GM23338 (cell line): ENCODE results near the gene ZBTB46. TPM values are rescaled to one million over a fixed set of nuclear protein-coding genes. Genes with fewer than 3 reads are reported as not detected.

Source experiments
- ATAC-seq: fragments of 200-7000 bp; cut with Tn5 transposase; 3 replicates; pipeline ENCODE4 v1.9.1; 2020
- DNase-seq: peaks from one replicate; pipeline ENCODE4 v3.0.0-alpha.2; 2015; ENCODE audit warnings: low spot score
- H2AFZ ChIP-seq: fragments of 200-600 bp; sonication (generic); 2 replicates; pipeline ENCODE4 v1.8.0; 2016; ENCODE audit warnings: antibody characterized with exemption, mild to moderate bottlenecking, moderate library complexity
- H3F3A ChIP-seq: fragments of 200-600 bp; sonication (generic); replicated peaks from 2 replicates; pipeline ENCODE4 v1.8.0; 2017; ENCODE audit warnings: antibody characterized with exemption, mixed run types, low read depth
- H3K27ac ChIP-seq: fragments of 200-600 bp; sonication (generic); 2 replicates; pipeline ENCODE4 v1.6.1; 2016; ENCODE audit warnings: low read depth
- H3K27me3 ChIP-seq: fragments of 200-600 bp; sonication (generic); 2 replicates; pipeline ENCODE4 v1.8.0; 2016; ENCODE audit warnings: mild to moderate bottlenecking, mixed run types, moderate library complexity; ENCODE audit not compliant: insufficient read depth
- H3K36me3 ChIP-seq: fragments of 200-600 bp; sonication (generic); 2 replicates; pipeline ENCODE4 v1.8.0; 2016; ENCODE audit warnings: mild to moderate bottlenecking; ENCODE audit not compliant: insufficient read depth
- H3K4me1 ChIP-seq: fragments of 200-600 bp; sonication (generic); 2 replicates; pipeline ENCODE4 v1.8.0; 2016; ENCODE audit warnings: mild to moderate bottlenecking, moderate library complexity; ENCODE audit not compliant: insufficient read depth
- H3K4me2 ChIP-seq: fragments of 200-600 bp; sonication (generic); 2 replicates; pipeline ENCODE4 v1.7.1; 2017; ENCODE audit warnings: mixed run types
- H3K4me3 ChIP-seq: fragments of 200-600 bp; sonication (generic); 2 replicates; pipeline ENCODE4 v1.6.1; 2016; ENCODE audit warnings: mixed run types
- H3K79me2 ChIP-seq: fragments of 200-600 bp; sonication (generic); replicated peaks from 2 replicates; pipeline ENCODE4 v1.8.0; 2017; ENCODE audit warnings: mild to moderate bottlenecking; ENCODE audit not compliant: insufficient read depth
- H3K9me2 ChIP-seq: fragments of 200-600 bp; sonication (generic); 2 replicates; pipeline ENCODE4 v1.8.0; 2017; ENCODE audit not compliant: insufficient read depth
- H4K20me1 ChIP-seq: fragments of 200-600 bp; sonication (generic); replicated peaks from 2 replicates; pipeline ENCODE4 v1.8.0; 2017; ENCODE audit warnings: mild to moderate bottlenecking; ENCODE audit not compliant: insufficient read depth
- H3K27ac Mint-ChIP-seq: 2 replicates; pipeline ENCODE4 v1.8.0; 2020; ENCODE audit warnings: inconsistent platforms, mild to moderate bottlenecking, moderate library complexity, mixed read lengths
- H3K27me3 Mint-ChIP-seq: 3 replicates; pipeline ENCODE4 v1.8.0; 2022; ENCODE audit warnings: low read depth, mild to moderate bottlenecking, moderate library complexity, mixed read lengths, inconsistent platforms; ENCODE audit not compliant: insufficient read depth, poor library complexity
- H3K36me3 Mint-ChIP-seq: 3 replicates; pipeline ENCODE4 v1.8.0; 2021; ENCODE audit warnings: low read depth, mild to moderate bottlenecking, inconsistent platforms, moderate library complexity, mixed read lengths
- H3K4me1 Mint-ChIP-seq: 3 replicates; pipeline ENCODE4 v1.8.0; 2020; ENCODE audit warnings: mild to moderate bottlenecking, inconsistent platforms, mixed read lengths
- H3K4me3 Mint-ChIP-seq: 3 replicates; pipeline ENCODE4 v1.8.0; 2021; ENCODE audit warnings: moderate library complexity, mild to moderate bottlenecking, inconsistent platforms, mixed read lengths
- H3K9me3 Mint-ChIP-seq: 3 replicates; pipeline ENCODE4 v1.8.0; 2020; ENCODE audit warnings: moderate library complexity, mild to moderate bottlenecking, inconsistent platforms, mixed read lengths
- JUNB ChIP-seq: IDR thresholded peaks from one replicate; pipeline ENCODE4 v1.6.1; 2016; ENCODE audit warnings: antibody characterized with exemption; ENCODE audit not compliant: unreplicated experiment
- NANOG ChIP-seq: IDR thresholded peaks from 2 replicates; pipeline ENCODE4 v1.6.1; 2016; ENCODE audit warnings: antibody characterized with exemption, borderline replicate concordance
- POLR2AphosphoS5 ChIP-seq: IDR thresholded peaks from 2 replicates; pipeline ENCODE4 v1.6.1; 2016; ENCODE audit warnings: antibody characterized with exemption, low read depth
- STAT1 ChIP-seq: IDR thresholded peaks from one replicate; pipeline ENCODE4 v1.6.1; 2016; ENCODE audit warnings: antibody characterized with exemption; ENCODE audit not compliant: unreplicated experiment
- ZNF114 ChIP-seq: fragments of 250-450 bp; sonication (Bioruptor Pico); IDR thresholded peaks from 2 replicates; pipeline ENCODE4 v1.5.0; 2020; ENCODE audit warnings: mild to moderate bottlenecking, moderate library complexity
- polyA plus RNA-seq: library from polyadenylated mRNA; unstranded; fragments of >200 nt; fragmentation: Nextera tagmentation; extraction: Ambion mirVana; gene quantifications from 2 replicates; pipeline ENCODE4 v1.2.1, GENCODE V29; 2016
- total RNA-seq: library from RNA; depleted of rRNA; stranded (reverse); fragments of >200 nt; shearing (Covaris generic); gene quantifications from 2 replicates; pipeline ENCODE4 v1.2.3, GENCODE V29; 2014
- TF ChIP-seq, protein P1 (sequence below): fragments of 250-450 bp; sonication (Bioruptor Pico); IDR thresholded peaks from 2 replicates; pipeline ENCODE4 v1.5.0; 2020; ENCODE audit warnings: mild to moderate bottlenecking, moderate library complexity

The ZBTB46 gene
- total and polyA plus RNA-seq, 2 experiments from 2014 or later, result 3.2 to 26.9 TPM

DNA sequence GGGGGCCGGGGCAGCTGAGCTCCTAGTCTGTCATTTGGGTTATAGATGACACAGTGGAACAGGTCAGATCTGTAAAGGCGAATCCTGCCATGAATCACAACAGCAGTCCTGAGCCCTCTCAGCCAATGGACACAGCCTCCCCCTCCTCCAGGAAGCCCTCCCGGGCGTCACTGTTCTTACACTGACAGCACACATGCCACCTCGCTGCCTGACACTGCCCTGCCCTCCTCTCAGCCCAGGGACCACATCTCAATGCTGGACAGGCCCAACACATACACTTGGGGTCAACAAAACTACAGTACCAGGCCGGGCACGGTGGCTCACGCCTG lies 26.8 kb downstream of the ZBTB46 start:
- Mint-ChIP-seq H3K9me3 (peaks cover 5% of the 10 kb centered on the region), H3K27ac (no peak overlapping the region), H3K4me1 (no peaks in the 10 kb centered on the region), H3K27me3 (peaks cover 2% of the 10 kb centered on the region), H3K36me3 (peaks cover 13% of the 10 kb centered on the region), H3K4me3 (no peak overlapping the region)
- Histone ChIP-seq H3K36me3 (no peaks in the 10 kb centered on the region), H3F3A (no peaks in the 10 kb centered on the region), H3K4me2 (no peak overlapping the region), H3K4me1 (no peaks in the 10 kb centered on the region), H3K27ac (no peak overlapping the region), H2AFZ (no peak overlapping the region), H3K4me3 (no peak overlapping the region), H3K9me2 (no peaks in the 10 kb centered on the region), H4K20me1 (peaks cover 16% of the 10 kb centered on the region), H3K27me3 (no peaks in the 10 kb centered on the region), H3K79me2 (peaks cover 11% of the 10 kb centered on the region; the same call in 1 of the 2 replicates)
- no peak for ATAC-seq
- TF ChIP-seq STAT1 (no peak), NANOG (no peak)
- TF ChIP-seq, protein P1, sequence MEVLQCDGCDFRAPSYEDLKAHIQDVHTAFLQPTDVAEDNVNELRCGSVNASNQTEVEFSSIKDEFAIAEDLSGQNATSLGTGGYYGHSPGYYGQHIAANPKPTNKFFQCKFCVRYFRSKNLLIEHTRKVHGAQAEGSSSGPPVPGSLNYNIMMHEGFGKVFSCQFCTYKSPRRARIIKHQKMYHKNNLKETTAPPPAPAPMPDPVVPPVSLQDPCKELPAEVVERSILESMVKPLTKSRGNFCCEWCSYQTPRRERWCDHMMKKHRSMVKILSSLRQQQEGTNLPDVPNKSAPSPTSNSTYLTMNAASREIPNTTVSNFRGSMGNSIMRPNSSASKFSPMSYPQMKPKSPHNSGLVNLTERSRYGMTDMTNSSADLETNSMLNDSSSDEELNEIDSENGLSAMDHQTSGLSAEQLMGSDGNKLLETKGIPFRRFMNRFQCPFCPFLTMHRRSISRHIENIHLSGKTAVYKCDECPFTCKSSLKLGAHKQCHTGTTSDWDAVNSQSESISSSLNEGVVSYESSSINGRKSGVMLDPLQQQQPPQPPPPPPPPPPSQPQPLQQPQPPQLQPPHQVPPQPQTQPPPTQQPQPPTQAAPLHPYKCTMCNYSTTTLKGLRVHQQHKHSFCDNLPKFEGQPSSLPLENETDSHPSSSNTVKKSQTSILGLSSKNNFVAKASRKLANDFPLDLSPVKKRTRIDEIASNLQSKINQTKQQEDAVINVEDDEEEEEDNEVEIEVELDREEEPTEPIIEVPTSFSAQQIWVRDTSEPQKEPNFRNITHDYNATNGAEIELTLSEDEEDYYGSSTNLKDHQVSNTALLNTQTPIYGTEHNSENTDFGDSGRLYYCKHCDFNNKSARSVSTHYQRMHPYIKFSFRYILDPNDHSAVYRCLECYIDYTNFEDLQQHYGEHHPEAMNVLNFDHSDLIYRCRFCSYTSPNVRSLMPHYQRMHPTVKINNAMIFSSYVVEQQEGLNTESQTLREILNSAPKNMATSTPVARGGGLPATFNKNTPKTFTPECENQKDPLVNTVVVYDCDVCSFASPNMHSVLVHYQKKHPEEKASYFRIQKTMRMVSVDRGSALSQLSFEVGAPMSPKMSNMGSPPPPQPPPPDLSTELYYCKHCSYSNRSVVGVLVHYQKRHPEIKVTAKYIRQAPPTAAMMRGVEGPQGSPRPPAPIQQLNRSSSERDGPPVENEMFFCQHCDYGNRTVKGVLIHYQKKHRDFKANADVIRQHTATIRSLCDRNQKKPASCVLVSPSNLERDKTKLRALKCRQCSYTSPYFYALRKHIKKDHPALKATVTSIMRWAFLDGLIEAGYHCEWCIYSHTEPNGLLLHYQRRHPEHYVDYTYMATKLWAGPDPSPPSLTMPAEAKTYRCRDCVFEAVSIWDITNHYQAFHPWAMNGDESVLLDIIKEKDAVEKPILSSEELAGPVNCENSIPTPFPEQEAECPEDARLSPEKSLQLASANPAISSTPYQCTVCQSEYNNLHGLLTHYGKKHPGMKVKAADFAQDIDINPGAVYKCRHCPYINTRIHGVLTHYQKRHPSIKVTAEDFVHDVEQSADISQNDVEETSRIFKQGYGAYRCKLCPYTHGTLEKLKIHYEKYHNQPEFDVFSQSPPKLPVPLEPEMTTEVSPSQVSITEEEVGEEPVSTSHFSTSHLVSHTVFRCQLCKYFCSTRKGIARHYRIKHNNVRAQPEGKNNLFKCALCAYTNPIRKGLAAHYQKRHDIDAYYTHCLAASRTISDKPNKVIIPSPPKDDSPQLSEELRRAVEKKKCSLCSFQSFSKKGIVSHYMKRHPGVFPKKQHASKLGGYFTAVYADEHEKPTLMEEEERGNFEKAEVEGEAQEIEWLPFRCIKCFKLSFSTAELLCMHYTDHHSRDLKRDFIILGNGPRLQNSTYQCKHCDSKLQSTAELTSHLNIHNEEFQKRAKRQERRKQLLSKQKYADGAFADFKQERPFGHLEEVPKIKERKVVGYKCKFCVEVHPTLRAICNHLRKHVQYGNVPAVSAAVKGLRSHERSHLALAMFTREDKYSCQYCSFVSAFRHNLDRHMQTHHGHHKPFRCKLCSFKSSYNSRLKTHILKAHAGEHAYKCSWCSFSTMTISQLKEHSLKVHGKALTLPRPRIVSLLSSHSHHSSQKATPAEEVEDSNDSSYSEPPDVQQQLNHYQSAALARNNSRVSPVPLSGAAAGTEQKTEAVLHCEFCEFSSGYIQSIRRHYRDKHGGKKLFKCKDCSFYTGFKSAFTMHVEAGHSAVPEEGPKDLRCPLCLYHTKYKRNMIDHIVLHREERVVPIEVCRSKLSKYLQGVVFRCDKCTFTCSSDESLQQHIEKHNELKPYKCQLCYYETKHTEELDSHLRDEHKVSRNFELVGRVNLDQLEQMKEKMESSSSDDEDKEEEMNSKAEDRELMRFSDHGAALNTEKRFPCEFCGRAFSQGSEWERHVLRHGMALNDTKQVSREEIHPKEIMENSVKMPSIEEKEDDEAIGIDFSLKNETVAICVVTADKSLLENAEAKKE (CRISPR knock-in tag), result no peak
- no peak for DNase-seq

DNA sequence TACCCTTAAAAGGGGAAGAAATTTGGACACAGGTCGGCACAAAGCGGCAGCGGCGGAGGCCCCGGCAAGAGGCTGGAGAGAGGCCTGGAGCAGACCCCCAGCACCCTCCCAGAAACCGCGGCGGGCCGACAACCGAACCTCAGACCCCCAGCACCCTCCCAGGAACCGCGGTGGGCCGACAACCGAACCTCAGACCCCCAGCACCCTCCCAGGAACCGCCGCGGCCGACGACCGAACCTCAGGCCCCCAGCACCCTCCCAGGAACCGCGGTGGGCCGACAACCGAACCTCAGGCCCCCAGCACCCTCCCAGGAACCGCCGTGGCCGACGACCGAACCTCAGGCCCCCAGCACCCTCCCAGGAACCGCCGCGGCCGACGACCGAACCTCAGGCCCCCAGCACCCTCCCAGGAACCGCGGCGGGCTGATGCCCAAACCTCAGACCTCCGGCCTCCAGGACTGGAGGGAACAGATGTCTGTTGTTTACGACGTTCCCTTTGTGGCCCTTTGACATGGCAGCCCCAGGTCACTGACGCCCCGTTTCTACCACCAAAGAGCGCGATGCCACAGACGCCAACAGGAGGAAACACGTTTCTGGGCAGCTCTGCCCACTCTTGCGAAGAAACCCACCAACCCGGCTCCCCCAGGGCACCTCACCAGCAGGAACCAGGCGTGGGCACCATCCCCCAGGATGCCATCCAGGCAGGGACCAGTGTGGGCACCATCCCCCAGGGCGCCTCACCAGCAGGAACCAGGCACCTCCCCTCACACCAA lies 28.4 kb downstream of the ZBTB46 start:
- Histone ChIP-seq H3K27ac (no peak overlapping the region), H3F3A (0 out of 2 replicates have a peak, but pooled peaks cover under 1% of the 10 kb centered on the region), H4K20me1 (peaks cover 15% of the 10 kb centered on the region), H3K4me3 (no peak overlapping the region), H2AFZ (no peak overlapping the region), H3K27me3 (no peaks in the 10 kb centered on the region), H3K4me2 (no peak overlapping the region), H3K4me1 (no peaks in the 10 kb centered on the region), H3K36me3 (no peaks in the 10 kb centered on the region), H3K79me2 (peaks cover 11% of the 10 kb centered on the region; the same call in 1 of the 2 replicates), H3K9me2 (no peaks in the 10 kb centered on the region)
- DNase-seq (no peak), ATAC-seq (no peak)
- Mint-ChIP-seq H3K36me3 (peaks cover 16% of the 10 kb centered on the region), H3K4me3 (no peak overlapping the region), H3K9me3 (peaks cover 5% of the 10 kb centered on the region), H3K27ac (no peak overlapping the region), H3K4me1 (no peaks in the 10 kb centered on the region), H3K27me3 (no peaks in the 10 kb centered on the region)
- TF ChIP-seq STAT1 (no peak), ZNF114 (CRISPR knock-in tag) (no peak), POLR2AphosphoS5 (no peak), JUNB (no peak)
- TF ChIP-seq, protein P1 (CRISPR knock-in tag), result no peak
